ENCODE results near the gene ANP32B. TPM values are rescaled to one million over a fixed set of nuclear protein-coding genes. Genes with fewer than 3 reads are reported as not detected.

ANP32B gene
- polyA plus RNA-seq, 4 donors = 221 to 258 (median 232) TPM

GRCh38 chr9:98056269-98057137, 73.4 kb downstream of the ANP32B start, which contains the start of gene NANS:
NANS (plus strand) TSS chr9:98056732; CDS start chr9:98056809, 77 bp downstream.
- DNase-seq (ENCODE audit: low read depth in 4 of 4, low spot score in 2 of 4) = peak; percentile 47 to 78 (median 66)

DNA sequence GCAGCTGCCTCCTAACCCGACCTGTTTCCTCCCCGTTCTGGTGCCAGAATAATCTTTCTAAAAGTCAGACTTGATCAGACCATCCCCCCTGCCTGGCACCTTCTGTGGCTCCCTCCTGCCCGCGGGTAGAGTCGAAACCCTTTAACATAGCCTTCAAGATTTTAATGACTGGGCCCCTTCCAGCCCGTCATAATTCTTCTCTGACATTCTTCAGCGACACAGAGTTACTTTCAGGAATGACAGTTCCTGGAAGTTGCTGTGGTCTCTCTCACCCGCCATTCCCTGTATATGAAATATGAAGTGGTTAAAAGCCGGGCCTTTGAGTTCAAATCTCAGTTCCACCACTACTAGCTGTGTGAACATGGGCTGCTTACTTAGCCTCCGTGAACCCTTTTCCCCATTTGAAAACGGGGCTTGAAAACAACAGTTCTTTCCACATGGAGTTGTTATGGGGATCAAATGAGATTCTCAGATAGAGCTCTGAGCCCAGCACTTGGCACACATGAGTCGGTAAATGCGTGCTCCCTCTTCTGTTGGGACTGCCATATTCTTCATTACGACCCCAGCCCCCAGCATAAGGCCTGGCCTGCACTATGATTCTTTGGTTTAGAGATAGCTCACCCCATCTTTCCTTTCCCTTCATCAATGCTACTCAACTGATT, 74.1 kb downstream of the ANP32B start:
- peak in 2 of 4 donors; percentile 24 to 28 for DNase-seq (ENCODE audit: low read depth in 4 of 4, low spot score in 2 of 4)

DNA sequence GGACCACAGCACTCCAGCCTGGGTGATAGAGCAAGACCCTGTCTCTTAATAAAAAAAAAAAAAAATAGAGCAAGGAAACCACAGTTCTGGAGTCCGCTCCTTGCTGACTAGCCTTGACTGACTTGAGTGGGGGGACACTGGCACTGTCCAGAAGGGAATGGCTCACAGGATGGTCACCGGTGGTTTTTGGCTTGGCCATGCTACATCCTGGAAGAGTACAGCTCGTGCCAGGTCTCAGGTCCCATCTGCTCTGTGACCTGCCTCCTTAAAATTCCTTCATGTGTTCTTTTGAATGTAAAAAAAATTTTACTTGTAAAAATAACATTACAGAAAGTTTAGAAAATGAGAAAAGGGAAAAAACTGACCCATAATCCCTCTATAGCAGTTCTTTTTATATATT, 79.0 kb downstream of the ANP32B start:
- no peak for DNase-seq (ENCODE audit: low read depth in 4 of 4, low spot score in 2 of 4)

DNA sequence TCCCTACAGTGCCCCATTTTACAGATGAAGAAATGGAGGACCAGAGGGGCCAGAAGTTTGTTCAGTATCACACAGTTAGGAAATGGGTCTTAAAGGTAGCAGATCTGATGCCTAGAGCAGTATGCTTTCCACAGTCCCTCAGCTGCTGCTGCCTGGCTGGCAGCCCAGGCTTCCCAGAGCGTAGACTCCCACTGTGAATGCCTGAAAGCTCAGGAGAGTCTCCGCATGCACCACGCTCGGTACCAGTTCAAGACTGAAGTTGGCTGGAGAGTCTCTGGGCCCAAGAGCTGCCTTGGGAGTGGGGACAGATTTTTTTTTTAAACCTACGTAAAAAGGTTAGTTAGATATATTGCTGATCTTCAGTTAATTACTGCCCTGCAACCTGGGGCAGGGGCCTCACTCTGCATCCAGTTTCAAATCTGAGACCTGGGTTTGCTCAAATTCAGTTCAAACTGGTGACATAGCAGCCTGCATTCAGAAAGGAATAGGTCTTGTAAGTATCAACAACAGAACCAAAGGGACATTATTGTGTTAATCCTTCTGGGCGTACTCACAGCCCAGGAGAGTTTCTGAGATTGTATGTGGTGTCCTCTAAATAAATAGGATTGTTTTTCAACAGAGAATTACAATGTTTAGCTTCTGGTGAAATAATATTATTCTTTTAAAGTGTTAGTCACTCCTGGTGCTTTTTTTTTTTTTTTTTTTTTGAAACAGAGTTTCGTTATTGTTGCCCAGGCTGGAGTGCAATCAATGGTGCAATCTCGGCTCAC, 81.7 kb downstream of the ANP32B start:
- DNase-seq (ENCODE audit: low read depth in 4 of 4, low spot score in 2 of 4) = no peak

Other genes with a start within 250 kb of the ANP32B start
- gene FOXE1, start 130.1 kb upstream of the ANP32B start, polyA plus RNA-seq (ENCODE audit: insufficient read length in 4 of 4) = under 1 TPM in 2 of 4 donors, not detected in 2; 0.05 to 0.07 TPM
- 10 to 100 TPM; 19.2 to 22.9 (median 20.6) TPM for gene TRMO, start 60.8 kb upstream of the ANP32B start, polyA plus RNA-seq (ENCODE audit: insufficient read length in 4 of 4)
- gene HEMGN, start 45.2 kb upstream of the ANP32B start, polyA plus RNA-seq (ENCODE audit: insufficient read length in 4 of 4) = 10 to 100 TPM in 1 of 4 donors, 1 to 10 TPM in 3; 2.1 to 10.7 (median 2.5) TPM
- 10 to 100 TPM; 38.2 to 43.9 (median 41.0) TPM for gene NANS, start 73.4 kb downstream of the ANP32B start, polyA plus RNA-seq (ENCODE audit: insufficient read length in 4 of 4)
- 1 to 10 TPM; 4.5 to 7.3 (median 5.8) TPM for gene TRIM14, start 135.9 kb downstream of the ANP32B start, polyA plus RNA-seq (ENCODE audit: insufficient read length in 4 of 4)
- 1 to 10 TPM; 2.1 to 2.8 (median 2.1) TPM for gene CORO2A, start 209.3 kb downstream of the ANP32B start, polyA plus RNA-seq (ENCODE audit: insufficient read length in 4 of 4)

All from left renal cortex interstitium (tissue), 4 donors.